GM19455 (cell line): Measurements from ENCODE around the gene ALK.

ENCODE experiments used
- ATAC-seq: cut with Tn5 transposase; IDR thresholded peaks from one replicate; pipeline ENCODE4 v1.9.1; 2021; ENCODE audit not compliant: unreplicated experiment

The ALK gene

DNA sequence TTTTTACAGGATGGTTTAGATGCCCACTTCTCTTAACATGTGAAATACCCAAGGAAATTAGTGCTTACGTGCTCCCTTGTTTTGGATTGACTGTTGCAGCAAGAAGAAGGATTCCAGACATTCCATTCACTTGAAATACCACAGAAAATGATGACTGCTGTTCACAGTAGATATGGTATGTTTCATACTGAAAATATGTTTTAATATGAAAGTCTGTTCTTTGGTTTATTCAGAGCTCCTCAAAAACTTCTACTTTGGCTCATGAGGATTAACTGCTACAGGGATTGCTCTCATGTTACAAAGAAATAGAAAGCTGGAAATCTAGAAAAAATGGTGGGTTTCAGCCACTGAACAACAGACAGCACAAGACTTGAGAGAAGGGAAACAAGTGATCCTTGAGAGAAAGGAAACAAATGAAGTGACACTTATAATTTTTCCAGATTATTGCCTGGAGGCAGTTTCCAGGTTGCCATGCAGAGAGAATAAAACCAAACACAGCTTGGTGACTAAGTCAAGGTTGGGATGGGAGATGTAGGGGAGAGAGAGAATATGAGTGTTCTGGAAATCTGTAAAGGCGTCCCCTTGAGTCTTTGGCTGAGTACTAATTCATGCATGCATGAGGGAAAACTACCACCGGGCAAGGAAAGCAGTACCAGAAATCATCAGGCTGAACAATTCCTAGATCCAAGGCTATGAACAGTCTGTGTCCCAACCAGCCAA, 458.0 kb downstream of the ALK start:
- ATAC-seq = no peak

DNA sequence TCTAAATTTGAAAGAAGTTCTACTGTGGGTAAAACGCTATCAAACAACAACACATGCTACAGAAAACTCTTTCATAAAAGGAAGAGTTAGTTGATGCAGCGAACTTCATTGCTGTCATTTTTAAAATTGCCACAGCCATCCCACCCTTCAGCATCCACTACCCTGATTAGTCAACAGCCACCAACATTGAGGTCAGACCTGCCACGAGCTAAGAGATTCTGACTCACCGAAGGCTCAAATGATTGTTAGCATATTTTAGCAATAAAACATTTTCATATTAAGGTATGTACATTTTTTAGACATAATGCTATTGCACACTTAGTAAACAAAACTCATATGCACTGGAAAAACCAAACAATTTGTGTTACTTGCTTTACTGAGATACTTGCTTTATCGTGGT, 459.1 kb downstream of the ALK start:
- no peak for ATAC-seq

DNA sequence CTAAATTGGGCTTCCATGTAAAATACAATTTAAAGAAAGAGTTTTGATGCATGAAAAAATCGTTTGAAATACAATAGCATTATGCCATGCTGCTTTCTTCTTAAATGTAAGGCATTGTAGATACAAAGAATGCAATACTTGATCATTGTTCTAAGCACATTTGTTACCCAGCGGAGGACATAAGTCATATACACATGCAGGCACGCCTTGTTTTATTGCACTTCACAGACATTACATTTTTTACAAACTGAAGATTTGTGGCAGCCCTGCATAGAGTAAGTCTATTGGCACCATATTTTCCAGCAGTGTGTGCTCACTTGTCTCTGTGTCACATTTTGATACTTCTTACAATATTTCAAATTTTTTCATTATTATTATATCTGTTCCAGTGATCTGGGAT, 461.2 kb downstream of the ALK start:
- no peak for ATAC-seq

DNA sequence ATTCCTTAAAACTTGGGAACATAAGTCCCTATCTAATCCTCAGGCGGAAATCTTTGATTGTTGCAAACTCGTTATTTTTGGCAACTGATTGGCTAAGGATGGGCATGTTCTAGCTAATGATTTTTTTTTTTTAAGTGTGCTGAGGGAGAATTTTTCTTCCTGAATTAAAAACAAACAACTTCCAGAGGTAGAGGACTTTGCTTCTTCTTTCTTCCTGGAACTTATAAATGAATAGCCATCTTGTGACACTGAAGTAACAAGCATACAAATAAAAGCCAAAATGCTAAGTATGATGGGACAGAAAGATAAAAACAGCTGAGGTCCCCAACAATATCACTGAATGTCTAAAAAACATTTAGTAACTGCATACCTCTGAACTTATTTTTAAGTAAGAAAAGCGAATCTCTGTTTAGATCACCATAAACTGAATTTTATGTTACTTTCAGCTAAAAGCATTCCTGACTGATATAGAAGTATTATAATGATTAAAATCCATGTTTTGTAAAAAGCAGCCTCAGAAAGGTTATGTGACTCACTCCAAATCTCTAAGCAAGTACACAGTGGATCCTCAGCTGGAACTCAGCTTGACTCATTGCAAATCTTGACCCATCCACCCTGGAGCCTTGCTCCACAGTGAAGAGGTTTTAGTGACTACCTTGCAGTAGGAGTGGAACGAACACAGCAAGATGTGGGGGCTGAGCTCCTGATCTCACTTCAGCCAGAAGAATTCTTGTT, 461.8 kb downstream of the ALK start:
- no peak for ATAC-seq

DNA sequence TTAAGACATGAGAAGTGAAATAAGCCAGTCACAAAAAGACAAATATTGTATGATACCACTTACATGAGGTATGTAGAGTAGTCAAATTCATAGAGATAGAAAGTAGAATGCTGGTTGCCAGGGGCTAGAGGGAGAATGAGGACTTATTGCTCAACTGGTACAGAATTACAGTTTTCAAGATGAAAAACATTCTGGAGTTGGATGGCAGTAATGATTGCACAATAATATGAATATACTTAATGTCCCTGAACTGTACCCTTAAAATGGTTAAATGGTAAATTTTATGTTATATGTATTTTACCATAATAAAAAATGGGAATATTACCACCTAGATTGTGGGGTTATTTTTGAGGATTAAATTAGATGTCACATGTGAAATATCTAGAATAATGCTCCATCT, 465.0 kb downstream of the ALK start:
- no peak for ATAC-seq

DNA sequence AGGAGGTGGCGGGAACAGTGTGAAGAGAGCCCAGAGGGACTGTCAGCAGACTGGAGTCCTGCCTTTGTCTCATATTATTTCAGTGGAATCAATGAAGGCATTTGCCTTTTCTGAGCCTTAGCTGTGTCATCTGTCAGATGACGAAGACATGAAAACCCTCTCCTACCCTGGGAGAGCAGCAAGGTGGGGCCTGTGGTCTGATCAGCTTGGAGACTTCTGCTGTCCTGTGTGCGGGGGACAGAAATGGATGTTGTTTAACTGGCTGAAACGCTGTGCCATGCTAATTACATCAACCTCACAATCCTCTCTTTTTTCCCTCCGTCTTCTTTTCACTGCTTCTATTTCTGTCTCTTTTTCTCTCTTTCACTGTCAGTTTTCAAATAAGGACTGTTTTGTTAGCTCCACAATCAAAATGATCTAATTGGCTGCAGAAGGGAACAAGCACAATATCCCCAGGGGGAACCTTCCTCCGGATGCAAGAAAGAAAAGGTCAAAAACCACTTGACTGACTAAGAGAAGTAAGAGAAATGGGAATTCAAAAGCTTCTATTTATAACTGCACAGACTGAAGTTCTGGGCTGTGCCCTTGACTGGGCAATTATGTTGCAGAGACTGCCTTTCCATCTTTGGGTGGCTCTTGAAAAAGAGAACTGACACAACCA, 466.1 kb downstream of the ALK start:
- no peak for ATAC-seq

DNA sequence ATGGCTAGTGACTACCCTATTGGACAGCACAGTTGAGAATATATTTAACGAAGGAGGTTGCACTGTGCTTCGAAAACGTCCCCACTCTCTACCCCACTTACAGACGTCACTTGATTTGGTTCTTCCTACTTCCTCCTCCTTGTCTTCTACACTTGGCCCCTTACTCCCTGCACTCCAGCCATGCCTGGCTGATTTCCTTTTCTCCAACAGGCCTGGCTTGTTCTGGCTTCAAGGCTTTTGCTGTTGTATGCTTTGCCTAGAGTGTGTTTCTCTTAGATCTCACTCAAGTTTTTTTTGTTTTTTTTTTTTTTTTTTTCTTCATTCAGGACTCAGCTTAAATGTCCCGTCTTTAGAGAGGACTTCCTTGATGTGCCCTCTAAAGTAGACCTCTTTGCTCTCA, 469.4 kb downstream of the ALK start:
- ATAC-seq = no peak

DNA sequence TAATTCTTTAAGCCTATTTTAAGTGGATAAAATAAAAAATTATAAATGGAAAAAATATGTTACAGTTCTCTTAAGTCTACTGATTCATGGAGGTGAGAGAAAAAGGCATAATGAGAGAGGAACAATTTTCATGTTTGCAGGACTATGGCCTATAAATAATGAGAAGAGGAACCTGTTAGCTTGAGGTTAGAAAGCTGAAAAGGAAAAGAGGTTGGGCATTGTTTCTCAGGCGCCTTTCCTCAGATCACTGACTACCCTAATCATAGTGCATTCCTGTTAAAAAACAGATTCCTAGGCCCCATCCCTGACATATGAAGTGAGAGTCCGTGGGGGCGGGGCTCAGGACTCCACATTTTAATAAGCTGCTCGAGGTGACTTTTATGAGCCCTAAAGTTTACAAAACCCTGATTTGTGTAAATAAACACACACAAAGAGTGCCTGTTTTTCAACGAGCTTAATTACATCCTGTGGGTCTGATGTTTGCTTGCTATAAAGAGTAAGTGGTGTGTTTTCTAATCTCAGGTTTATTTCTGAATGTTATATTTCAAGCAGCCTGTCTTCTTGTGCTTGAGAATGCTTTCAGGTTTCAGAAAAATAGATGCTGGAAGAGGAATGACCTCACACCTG, 470.7 kb downstream of the ALK start:
- ATAC-seq = no peak

DNA sequence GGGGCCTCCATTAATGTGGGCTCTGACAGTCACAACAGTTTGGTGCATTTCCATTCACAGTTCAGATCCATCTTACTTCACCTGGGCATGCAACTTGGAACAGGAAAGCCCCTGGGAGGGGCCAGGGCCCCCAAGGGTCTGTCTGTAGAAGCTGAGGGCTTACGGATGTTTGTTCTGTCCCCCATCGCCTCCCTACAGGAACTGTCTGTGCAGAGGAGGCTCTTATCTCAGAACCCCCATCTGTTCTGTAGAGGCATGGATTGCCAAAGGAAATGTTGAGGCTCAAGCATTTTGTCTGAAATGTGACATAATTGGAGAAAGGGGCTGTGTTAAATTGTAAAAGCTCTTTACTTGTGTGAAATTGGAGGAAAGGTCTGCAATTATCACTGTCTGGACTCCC, 471.9 kb downstream of the ALK start:
- no peak for ATAC-seq

DNA sequence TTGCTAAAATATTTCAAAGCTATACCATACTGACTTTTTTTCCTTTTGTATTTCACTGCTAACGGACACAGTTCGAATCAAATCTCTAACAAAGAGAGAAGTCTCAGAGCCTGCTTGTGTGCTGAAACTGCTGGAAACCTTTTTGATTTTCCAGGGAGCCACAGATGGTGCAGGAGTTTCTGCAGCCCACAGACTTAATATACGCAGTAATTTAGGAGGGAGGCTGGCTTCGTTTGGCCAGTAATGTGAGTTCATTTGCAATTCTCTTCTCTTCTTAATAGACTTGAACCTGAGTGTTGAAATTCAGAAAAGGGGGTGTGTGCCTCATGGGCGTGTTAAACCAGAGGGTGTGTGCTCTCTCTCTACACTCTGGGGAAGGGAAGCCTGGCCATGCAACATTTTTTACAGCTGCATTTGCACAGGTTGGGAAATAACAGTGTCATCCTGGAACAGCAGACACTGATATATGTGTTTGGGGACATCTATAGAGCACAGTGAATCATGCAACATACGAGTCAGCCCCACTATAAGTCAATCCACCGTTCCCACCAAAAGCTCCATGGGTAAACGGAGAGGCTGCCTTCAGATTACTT, 473.2 kb downstream of the ALK start:
- ATAC-seq = no peak

DNA sequence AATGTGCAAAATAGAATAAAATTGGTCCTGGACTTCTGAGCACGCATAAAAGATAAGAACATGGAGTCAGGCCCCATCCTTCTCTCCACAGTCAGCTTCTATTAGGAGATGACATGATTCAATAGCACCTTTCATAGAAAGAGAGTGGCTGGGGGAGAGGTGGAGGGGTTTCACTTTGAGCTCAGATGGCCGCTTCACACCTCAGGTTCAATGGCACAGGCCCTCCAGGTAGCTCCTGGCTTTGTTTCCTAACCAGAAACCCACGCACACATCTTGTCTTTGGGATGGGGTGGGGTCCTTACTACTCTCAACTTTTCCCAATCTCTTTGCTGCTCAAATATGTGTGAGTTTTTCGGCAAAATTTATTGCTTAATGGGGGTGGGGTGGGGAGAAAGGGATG, 473.9 kb downstream of the ALK start:
- no peak for ATAC-seq

DNA sequence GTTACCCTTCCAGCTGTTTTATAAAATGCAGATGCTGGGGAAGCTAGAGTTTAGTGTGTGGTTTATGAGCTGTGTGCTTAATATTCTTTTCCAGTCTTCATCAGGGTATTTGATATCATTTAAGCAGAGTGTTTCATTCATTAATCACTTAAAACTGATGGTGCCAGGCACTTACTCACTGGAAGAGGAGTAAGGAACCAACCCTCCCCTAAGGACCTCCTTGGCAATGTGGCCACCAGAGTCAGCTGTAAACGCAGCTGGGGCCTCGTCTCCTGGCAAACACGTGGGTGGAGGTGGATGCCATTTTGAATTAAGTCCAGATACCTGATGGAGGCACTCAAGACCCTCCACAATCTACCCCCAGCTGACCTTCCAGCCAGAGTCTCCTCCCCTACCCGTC, 474.5 kb downstream of the ALK start:
- no peak for ATAC-seq

DNA sequence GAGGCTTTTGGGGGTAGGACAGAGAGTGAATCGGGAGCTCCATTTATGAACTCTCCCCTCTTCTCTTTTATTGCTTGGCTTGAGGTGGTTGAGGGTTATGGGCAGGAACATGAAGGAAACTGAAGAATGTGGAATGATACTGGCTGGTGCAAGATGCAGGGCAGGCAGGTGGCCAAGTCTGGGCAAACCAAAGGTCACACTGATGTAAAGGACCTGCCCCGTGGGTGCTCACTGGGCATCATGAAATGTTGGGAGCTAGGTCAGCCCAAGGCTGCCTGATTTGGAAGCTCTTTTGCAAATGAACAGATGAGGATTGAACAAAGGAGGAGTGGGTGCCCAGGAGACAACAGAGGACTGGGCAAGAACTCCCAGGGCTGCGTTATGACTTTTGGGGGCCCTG, 477.2 kb downstream of the ALK start:
- no peak for ATAC-seq

DNA sequence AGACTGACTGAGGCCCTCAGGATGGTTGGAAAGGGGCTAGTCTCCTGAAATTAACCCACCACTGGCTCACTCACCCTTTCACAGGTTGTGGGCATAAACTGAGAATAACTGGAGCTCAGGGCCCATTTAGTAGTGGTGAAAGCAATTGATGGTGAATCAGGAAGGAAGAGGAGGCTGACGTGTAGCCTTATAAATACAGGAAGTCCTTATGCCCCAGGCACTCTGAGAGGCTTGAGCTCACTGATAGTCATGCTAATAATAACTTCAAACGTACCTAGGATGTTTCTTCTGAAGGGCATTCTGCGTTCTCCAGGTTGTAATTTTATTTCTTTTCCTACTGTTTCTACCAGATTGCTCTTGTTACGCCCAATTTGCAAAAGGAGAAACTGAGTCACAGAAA, 477.8 kb downstream of the ALK start:
- ATAC-seq = no peak

DNA sequence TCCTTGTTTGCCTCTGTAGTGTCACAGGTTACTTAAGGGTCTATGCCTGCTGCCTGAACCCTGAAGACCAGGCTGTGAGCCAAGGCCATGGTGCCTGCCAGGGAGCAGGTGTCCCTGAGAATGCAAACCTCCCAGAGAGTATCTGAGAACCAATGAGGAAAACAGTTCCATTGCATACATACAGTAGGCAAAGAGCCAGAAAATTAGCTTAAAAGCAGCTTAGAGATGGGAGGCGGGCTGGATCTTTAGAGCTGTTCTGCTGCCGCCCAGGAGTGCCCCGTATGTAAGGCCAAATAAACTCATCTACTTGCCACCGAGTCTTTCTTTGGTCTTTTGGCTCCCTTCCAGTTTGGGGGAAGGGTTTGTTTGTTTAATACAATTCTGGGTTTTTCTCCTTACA, 478.2 kb downstream of the ALK start:
- no peak for ATAC-seq

DNA sequence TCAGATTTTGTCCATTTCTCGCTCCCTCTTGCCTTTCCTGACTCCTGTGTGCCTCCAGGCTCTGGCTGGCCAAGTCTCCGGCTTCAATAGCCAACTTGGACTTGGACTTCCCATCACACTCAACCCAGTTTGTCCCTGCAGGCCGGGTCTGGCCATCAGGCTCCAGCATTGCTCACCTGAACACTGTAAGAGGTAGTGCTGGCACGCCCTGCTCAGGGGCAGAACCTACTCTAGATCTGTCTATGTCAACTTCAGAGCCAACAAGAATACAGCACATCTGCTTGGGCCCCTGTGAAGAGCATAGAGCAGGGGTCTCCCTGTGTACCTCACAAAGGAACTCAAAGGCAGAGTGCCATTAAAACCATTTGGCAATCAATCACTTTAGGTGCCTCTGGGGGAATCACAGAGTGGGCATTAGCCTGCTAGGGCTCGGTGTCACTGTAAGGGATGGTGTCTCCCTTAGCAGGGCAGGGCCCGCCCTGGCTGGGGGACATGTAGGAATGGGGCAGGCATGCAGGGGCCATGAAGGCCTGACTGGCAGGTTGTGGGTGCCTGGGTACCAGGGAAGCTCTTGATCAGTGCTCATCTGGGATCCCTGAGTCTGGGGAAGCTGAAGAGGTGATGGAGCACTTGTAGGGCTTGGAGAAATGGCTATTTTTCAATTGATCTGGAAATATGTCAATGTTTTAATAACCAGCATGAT, 480.3 kb downstream of the ALK start:
- ATAC-seq = no peak

DNA sequence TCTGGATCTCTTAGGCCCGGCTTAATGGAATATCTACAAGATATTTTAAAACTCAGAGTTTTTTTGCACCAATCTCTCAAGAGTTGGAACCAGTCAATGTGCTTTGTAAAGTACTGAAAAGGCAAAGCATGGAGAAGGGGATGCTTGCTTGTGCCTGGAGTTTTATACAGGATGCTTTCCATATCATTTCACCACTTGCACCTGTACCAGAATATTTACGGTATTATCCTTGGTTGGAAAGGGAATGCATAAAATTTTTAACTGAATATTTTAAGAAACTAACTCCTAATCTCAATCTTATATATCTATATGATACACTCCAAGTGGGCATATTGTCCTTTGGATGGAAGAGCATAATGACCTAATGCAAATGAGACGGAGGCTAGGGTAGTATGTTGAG, 487.5 kb downstream of the ALK start:
- no peak for ATAC-seq

DNA sequence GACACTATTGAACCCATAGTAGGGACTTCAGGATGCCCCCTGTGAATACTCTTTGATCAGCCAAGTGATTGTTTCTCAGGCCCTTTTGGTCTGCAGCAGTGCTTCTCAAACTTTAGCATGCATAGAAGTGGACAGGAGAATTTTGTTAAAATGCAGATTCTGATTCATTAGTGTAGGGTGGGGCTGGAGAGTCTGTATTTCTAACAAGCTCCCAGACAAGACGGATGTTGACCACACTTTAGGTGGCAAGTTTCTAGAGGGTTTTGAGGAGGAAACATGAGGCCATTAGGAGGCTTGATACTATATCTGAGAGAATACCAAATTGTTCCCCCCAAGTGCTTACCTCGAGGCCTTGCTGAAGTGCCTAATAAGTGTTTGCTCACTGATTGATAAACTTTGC, 488.3 kb downstream of the ALK start:
- no peak for ATAC-seq

DNA sequence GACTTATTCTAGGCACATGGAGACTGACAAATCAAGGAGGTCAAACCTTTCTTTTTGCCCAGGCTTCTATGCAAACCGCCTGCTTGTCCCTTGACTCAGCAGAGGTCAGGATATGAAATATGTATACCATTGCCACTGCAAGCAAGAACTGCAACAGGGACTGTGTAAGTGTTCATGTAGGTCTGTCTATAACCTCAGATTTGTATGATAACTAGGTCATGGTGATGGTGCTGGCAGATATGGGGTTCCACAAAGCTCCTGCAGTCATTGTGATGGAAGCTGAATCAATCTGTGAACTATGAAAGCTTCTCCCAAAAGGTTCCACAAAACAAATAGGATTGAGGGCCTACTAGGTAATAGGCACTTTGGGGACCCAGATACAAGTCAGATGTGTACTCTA, 489.9 kb downstream of the ALK start:
- no peak for ATAC-seq

DNA sequence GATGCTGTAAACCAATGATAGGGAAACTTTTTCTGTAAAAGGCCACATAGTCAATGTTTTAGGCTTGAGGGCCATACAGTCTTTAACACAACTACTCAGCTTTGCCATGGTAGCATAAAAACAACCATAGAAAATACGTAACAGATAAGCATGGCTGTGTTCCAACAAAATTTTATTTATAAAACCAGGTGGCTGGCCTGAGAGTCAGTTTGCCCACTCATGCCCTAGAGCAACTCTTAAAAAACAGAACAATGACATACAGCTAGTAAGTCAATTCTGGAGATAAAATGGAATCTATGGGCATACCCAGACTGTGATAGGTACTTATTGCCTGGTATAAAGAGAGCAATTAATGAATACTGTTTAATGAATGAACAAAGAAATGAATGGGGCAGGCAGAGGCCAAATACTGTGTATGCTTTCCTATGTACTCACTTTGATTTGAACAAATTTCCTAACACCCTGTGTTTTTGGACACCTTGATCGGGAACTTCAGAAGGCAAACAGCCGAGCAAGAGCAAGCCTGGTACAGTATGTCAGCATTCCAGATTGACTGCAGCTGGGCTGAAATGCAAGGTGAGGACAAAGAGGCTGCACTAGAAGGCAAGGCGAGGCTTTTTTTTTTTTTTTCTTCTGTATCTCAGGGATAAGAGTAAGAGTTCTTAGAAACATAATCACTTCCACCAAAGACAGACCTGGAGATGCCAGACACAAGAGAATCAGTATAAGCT, 490.8 kb downstream of the ALK start:
- no peak for ATAC-seq
